HEK293 (cell line): Measurements from ENCODE around the gene MYLK.

Experiments used
- CTCF ChIA-PET: fragments of 350-600 bp; formaldehyde crosslinking; extraction: SDS; loops from one replicate; lab custom pipeline; 2021; ENCODE audit warnings: antibody characterized with exemption; lab: Yijun Ruan, JAX
- POLR2A ChIA-PET: fragments of 300-600 bp; formaldehyde crosslinking; extraction: SDS; loops from one replicate; lab custom pipeline; 2020; ENCODE audit warnings: antibody characterized with exemption, inconsistent platforms; lab: Yijun Ruan, JAX
- H3K27ac ChIP-seq: fragments of 200-500 bp; sonication (Bioruptor generic); 2 replicates; pipeline ENCODE4 v1.5.1; 2014; ENCODE audit warnings: low read depth, low read length, control low read depth, inconsistent platforms; ENCODE audit errors: extremely low read depth
- H3K36me3 ChIP-seq, 2 experiments: fragments of 200-500 bp in 1 of 2; sonication (Bioruptor generic) in 1 of 2; 1 replicate in 1 of 2; 2 replicates in 1 of 2; pipeline ENCODE4 v1.5.1; 2014 to 2017; ENCODE audit warnings: inconsistent platforms in 2 of 2, low read length in 2 of 2; ENCODE audit not compliant: control insufficient read depth in 2 of 2, insufficient read depth in 1 of 2
- H3K4me1 ChIP-seq: fragments of 200-500 bp; sonication (Bioruptor generic); 2 replicates; pipeline ENCODE4 v1.5.1; 2014; ENCODE audit warnings: mild to moderate bottlenecking, low read length, inconsistent platforms; ENCODE audit not compliant: control insufficient read depth, insufficient read depth
- H3K4me3 ChIP-seq: 2 replicates; pipeline ENCODE4 v1.5.1; 2011; ENCODE audit warnings: low read depth, mild to moderate bottlenecking, control low read depth, low read length, moderate library complexity
- H3K9me3 ChIP-seq: fragments of 200-500 bp; sonication (Bioruptor generic); 2 replicates; pipeline ENCODE4 v1.5.1; 2014; ENCODE audit warnings: low read depth, low read length, inconsistent platforms; ENCODE audit not compliant: control insufficient read depth, insufficient read depth
- ATF2 ChIP-seq: fragments of 450-650 bp; formaldehyde crosslinking; IDR thresholded peaks from 2 replicates; pipeline ENCODE4 v1.5.1; 2016; ENCODE audit warnings: missing biosample characterization, missing genetic modification characterization, low read depth
- EGR2 ChIP-seq: fragments of 450-650 bp; formaldehyde crosslinking; IDR thresholded peaks from 2 replicates; pipeline ENCODE4 v1.5.1; 2016; ENCODE audit warnings: low read depth, missing biosample characterization, missing genetic modification characterization
- FEZF1 ChIP-seq: fragments of 450-650 bp; formaldehyde crosslinking; IDR thresholded peaks from 2 replicates; pipeline ENCODE4 v1.5.1; 2016; ENCODE audit warnings: missing biosample characterization, missing genetic modification characterization
- IKZF3 ChIP-seq: fragments of 450-650 bp; IDR thresholded peaks from 2 replicates; pipeline ENCODE4 v1.5.0; 2018; ENCODE audit warnings: missing biosample characterization, mild to moderate bottlenecking, missing genetic modification characterization, moderate library complexity
- KLF7 ChIP-seq: fragments of 450-650 bp; formaldehyde crosslinking; IDR thresholded peaks from 2 replicates; pipeline ENCODE4 v1.5.1; 2016; ENCODE audit warnings: missing biosample characterization, missing genetic modification characterization, borderline replicate concordance
- SCRT2 ChIP-seq: fragments of 450-650 bp; formaldehyde crosslinking; IDR thresholded peaks from 2 replicates; pipeline ENCODE4 v1.5.1; 2016; ENCODE audit warnings: missing biosample characterization, missing genetic modification characterization
- WT1 ChIP-seq: fragments of 450-650 bp; formaldehyde crosslinking; IDR thresholded peaks from 2 replicates; pipeline ENCODE4 v1.5.1; 2016; ENCODE audit warnings: missing biosample characterization, missing genetic modification characterization
- ZBTB48 ChIP-seq: fragments of 450-650 bp; formaldehyde crosslinking; IDR thresholded peaks from 2 replicates; pipeline ENCODE4 v1.5.1; 2016; ENCODE audit warnings: missing biosample characterization, missing genetic modification characterization
- ZIC2 ChIP-seq: fragments of 450-650 bp; formaldehyde crosslinking; IDR thresholded peaks from 2 replicates; pipeline ENCODE4 v1.5.1; 2016; ENCODE audit warnings: missing biosample characterization, missing genetic modification characterization
- ZNF350 ChIP-seq: fragments of 450-650 bp; formaldehyde crosslinking; IDR thresholded peaks from 2 replicates; pipeline ENCODE4 v1.5.0; 2017; ENCODE audit warnings: missing biosample characterization, mild to moderate bottlenecking, missing genetic modification characterization
- ZNF514 ChIP-seq: fragments of 450-650 bp; formaldehyde crosslinking; IDR thresholded peaks from 2 replicates; pipeline ENCODE4 v1.5.1; 2016; ENCODE audit warnings: missing biosample characterization, missing genetic modification characterization
- ZNF580 ChIP-seq: fragments of 450-650 bp; formaldehyde crosslinking; IDR thresholded peaks from 2 replicates; pipeline ENCODE4 v1.5.1; 2016; ENCODE audit warnings: missing biosample characterization, missing genetic modification characterization
- ZNF585B ChIP-seq: fragments of 450-650 bp; formaldehyde crosslinking; IDR thresholded peaks from 2 replicates; pipeline ENCODE4 v1.5.1; 2016; ENCODE audit warnings: missing biosample characterization, missing genetic modification characterization
- ZNF596 ChIP-seq: fragments of 450-650 bp; IDR thresholded peaks from 2 replicates; pipeline ENCODE4 v1.5.0; 2018; ENCODE audit warnings: missing biosample characterization, mild to moderate bottlenecking, missing genetic modification characterization, moderate library complexity
- ZNF624 ChIP-seq: fragments of 450-650 bp; formaldehyde crosslinking; IDR thresholded peaks from 2 replicates; pipeline ENCODE4 v1.5.1; 2017; ENCODE audit warnings: missing biosample characterization, missing genetic modification characterization
- ZNF792 ChIP-seq: fragments of 450-650 bp; formaldehyde crosslinking; IDR thresholded peaks from 2 replicates; pipeline ENCODE4 v1.5.1; 2016; ENCODE audit warnings: missing biosample characterization, missing genetic modification characterization
- TF ChIP-seq, protein P1 (sequence below): fragments of 450-650 bp; formaldehyde crosslinking; IDR thresholded peaks from 2 replicates; pipeline ENCODE4 v1.5.1; 2016; ENCODE audit warnings: missing biosample characterization, missing genetic modification characterization
- TF ChIP-seq, protein P2 (sequence below): sonication (generic); formaldehyde crosslinking; IDR thresholded peaks from 2 replicates; pipeline ENCODE4 v1.8.1; 2022; ENCODE audit warnings: mild to moderate bottlenecking, moderate library complexity, missing genetic modification reagents
- TF ChIP-seq, protein P3 (sequence below): fragments of 450-650 bp; formaldehyde crosslinking; IDR thresholded peaks from 2 replicates; pipeline ENCODE4 v1.5.1; 2016; ENCODE audit warnings: missing biosample characterization, missing genetic modification characterization
- TF ChIP-seq, protein P4 (sequence below): fragments of 450-650 bp; formaldehyde crosslinking; IDR thresholded peaks from 2 replicates; pipeline ENCODE4 v1.5.1; 2016; ENCODE audit warnings: missing biosample characterization, missing genetic modification characterization

MYLK gene

GRCh38 chr3:123785602-123786001, 98.5 kb downstream of the MYLK start:
- ChIA-PET POLR2A (no interaction called here), CTCF (interaction anchor here (0.6 kb wide), 1 partner anchor 30 kb away, joined by 3 read pairs; no protein-coding TSS in a partner anchor)
- H3K36me3 ChIP-seq: no peaks in the 10 kb centered on the region
- H3K4me3 ChIP-seq: no peak overlapping the region
- H3K27ac ChIP-seq: no peak overlapping the region
- TF ChIP-seq, protein P1, sequence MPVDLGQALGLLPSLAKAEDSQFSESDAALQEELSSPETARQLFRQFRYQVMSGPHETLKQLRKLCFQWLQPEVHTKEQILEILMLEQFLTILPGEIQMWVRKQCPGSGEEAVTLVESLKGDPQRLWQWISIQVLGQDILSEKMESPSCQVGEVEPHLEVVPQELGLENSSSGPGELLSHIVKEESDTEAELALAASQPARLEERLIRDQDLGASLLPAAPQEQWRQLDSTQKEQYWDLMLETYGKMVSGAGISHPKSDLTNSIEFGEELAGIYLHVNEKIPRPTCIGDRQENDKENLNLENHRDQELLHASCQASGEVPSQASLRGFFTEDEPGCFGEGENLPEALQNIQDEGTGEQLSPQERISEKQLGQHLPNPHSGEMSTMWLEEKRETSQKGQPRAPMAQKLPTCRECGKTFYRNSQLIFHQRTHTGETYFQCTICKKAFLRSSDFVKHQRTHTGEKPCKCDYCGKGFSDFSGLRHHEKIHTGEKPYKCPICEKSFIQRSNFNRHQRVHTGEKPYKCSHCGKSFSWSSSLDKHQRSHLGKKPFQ (tag by site-specific recombination): no peak
- TF ChIP-seq SCRT2 (tag by site-specific recombination): no peak
- no peak for TF ChIP-seq EGR2 (tag by site-specific recombination)
- TF ChIP-seq, protein P2, sequence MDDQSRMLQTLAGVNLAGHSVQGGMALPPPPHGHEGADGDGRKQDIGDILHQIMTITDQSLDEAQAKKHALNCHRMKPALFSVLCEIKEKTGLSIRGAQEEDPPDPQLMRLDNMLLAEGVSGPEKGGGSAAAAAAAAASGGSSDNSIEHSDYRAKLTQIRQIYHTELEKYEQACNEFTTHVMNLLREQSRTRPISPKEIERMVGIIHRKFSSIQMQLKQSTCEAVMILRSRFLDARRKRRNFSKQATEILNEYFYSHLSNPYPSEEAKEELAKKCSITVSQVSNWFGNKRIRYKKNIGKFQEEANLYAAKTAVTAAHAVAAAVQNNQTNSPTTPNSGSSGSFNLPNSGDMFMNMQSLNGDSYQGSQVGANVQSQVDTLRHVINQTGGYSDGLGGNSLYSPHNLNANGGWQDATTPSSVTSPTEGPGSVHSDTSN (CRISPR knock-in tag): no peak
- TF ChIP-seq ZNF792 (tag by site-specific recombination): no peak
- H3K9me3 ChIP-seq: no peaks in the 10 kb centered on the region
- H3K4me1 ChIP-seq: no peaks in the 10 kb centered on the region

DNA sequence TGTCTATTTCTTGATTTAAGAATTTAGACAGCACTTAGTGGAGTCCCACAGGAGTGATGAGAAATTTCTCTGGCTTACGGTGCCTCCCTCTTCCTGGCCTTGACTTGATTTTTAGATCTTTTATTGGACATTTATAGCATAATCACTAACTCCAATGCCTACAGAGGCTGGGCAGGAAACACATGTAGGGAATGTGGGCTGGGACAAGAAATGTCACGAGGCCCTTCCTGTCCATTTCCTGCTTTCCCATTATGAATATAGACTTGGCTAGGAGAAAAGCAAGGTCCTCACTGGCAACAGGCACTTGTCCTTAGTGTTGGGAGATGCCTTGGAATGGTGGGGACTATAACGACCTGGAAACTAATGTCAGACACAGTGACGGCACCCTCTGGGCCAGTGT, 100.3 kb downstream of the MYLK start:
- Histone ChIP-seq H3K27ac (no peak overlapping the region), H3K36me3 (no peaks in the 10 kb centered on the region), H3K4me3 (no peak overlapping the region), H3K4me1 (no peaks in the 10 kb centered on the region), H3K9me3 (no peaks in the 10 kb centered on the region)
- ChIA-PET CTCF (no interaction called here), POLR2A (no interaction called here)
- TF ChIP-seq, protein P3, sequence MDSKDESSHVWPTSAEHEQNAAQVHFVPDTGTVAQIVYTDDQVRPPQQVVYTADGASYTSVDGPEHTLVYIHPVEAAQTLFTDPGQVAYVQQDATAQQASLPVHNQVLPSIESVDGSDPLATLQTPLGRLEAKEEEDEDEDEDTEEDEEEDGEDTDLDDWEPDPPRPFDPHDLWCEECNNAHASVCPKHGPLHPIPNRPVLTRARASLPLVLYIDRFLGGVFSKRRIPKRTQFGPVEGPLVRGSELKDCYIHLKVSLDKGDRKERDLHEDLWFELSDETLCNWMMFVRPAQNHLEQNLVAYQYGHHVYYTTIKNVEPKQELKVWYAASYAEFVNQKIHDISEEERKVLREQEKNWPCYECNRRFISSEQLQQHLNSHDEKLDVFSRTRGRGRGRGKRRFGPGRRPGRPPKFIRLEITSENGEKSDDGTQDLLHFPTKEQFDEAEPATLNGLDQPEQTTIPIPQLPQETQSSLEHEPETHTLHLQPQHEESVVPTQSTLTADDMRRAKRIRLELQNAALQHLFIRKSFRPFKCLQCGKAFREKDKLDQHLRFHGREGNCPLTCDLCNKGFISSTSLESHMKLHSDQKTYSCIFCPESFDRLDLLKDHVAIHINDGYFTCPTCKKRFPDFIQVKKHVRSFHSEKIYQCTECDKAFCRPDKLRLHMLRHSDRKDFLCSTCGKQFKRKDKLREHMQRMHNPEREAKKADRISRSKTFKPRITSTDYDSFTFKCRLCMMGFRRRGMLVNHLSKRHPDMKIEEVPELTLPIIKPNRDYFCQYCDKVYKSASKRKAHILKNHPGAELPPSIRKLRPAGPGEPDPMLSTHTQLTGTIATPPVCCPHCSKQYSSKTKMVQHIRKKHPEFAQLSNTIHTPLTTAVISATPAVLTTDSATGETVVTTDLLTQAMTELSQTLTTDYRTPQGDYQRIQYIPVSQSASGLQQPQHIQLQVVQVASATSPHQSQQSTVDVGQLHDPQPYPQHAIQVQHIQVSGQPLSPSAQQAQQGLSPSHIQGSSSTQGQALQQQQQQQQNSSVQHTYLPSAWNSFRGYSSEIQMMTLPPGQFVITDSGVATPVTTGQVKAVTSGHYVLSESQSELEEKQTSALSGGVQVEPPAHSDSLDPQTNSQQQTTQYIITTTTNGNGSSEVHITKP (tag by site-specific recombination): no peak
- TF ChIP-seq ZNF624: no peak
- no peak for TF ChIP-seq IKZF3
- TF ChIP-seq FEZF1: no peak
- TF ChIP-seq ZNF585B (tag by site-specific recombination): no peak
- TF ChIP-seq ZNF350 (tag by site-specific recombination): no peak
- TF ChIP-seq ZBTB48: no peak
- TF ChIP-seq ZIC2 (tag by site-specific recombination): no peak
- TF ChIP-seq WT1: no peak
- no peak for TF ChIP-seq KLF7 (tag by site-specific recombination)
- no peak for TF ChIP-seq ZNF514
- no peak for TF ChIP-seq ZNF596
- TF ChIP-seq ZNF580 (tag by site-specific recombination): no peak
- TF ChIP-seq, protein P4, sequence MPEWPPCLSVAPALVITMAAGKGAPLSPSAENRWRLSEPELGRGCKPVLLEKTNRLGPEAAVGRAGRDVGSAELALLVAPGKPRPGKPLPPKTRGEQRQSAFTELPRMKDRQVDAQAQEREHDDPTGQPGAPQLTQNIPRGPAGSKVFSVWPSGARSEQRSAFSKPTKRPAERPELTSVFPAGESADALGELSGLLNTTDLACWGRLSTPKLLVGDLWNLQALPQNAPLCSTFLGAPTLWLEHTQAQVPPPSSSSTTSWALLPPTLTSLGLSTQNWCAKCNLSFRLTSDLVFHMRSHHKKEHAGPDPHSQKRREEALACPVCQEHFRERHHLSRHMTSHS: no peak
- TF ChIP-seq ATF2 (tag by site-specific recombination): no peak
